Measurements from ENCODE around the gene POTEI. TPM values are rescaled to one million over a fixed set of nuclear protein-coding genes. Genes with fewer than 3 reads are reported as not detected.
"Not testable (repeated sequence)": the region's sequence is repeated elsewhere in the genome, so short reads cannot be mapped to it uniquely, and the experiment has no call there.

POTEI gene
- total RNA-seq, 1 experiment from 2014 or later = 1.2 TPM

GRCh38 chr2:130518516-130519106 is 9.5 kb upstream of the POTEI start:
- H3K9me2 ChIP-seq (ENCODE audit: insufficient read depth); POLR2A ChIA-PET; intact Hi-C loops (cut with micrococcal nuclease); H3K9me3 ChIP-seq (ENCODE audit: control insufficient read depth in 1 of 2, insufficient read depth in 1 of 2, low read depth in 1 of 2, low read length in 2 of 2); H3K4me2 ChIP-seq (ENCODE audit: low read length); H3K79me2 ChIP-seq (ENCODE audit: insufficient read depth, low read length); ATAC-seq; CTCF ChIA-PET; H4K20me1 ChIP-seq (ENCODE audit: insufficient read depth); H2AFZ ChIP-seq (ENCODE audit: low read depth, low read length, poor library complexity, severe bottlenecking); H3K27me3 ChIP-seq (ENCODE audit: insufficient read depth, low read length); DNase-seq (ENCODE audit: low read depth, low spot score); H3K4me3 ChIP-seq (replicated peaks in 1 of 2; ENCODE audit: low read depth in 1 of 2, low read length in 2 of 2); RAD21 ChIA-PET (ENCODE audit: low non-redundant PET in 1 of 2, low total read pairs in 2 of 2, uncharacterized antibody in 2 of 2, unreplicated experiment in 2 of 2); BruUV-seq (replicated peaks); H3K27ac ChIP-seq (ENCODE audit: low read depth, low read length); H3K4me1 ChIP-seq (ENCODE audit: control insufficient read depth in 1 of 2, insufficient read depth in 2 of 2, low read length in 2 of 2); H3K9ac ChIP-seq (ENCODE audit: low read length); H3K36me3 ChIP-seq (ENCODE audit: control insufficient read depth in 1 of 2, insufficient read depth in 2 of 2, low read length in 2 of 2): not testable (repeated sequence)

GRCh38 chr2:130511747-130512451 is 2.8 kb upstream of the POTEI start:
- RAD21 ChIA-PET (ENCODE audit: low non-redundant PET in 1 of 2, low total read pairs in 2 of 2, uncharacterized antibody in 2 of 2, unreplicated experiment in 2 of 2); CTCF ChIA-PET; intact Hi-C loops (cut with micrococcal nuclease): not testable (repeated sequence)

GRCh38 chr2:130510807-130511746 is 1.9 kb upstream of the POTEI start:
- POLR2A ChIA-PET; H3K4me1 ChIP-seq (ENCODE audit: control insufficient read depth in 1 of 2, insufficient read depth in 2 of 2, low read length in 2 of 2); H4K20me1 ChIP-seq (ENCODE audit: insufficient read depth); H3K4me3 ChIP-seq (replicated peaks in 1 of 2; ENCODE audit: low read depth in 1 of 2, low read length in 2 of 2); H3K9ac ChIP-seq (ENCODE audit: low read length); H3K9me2 ChIP-seq (ENCODE audit: insufficient read depth); H3K9me3 ChIP-seq (ENCODE audit: control insufficient read depth in 1 of 2, insufficient read depth in 1 of 2, low read depth in 1 of 2, low read length in 2 of 2); H3K27ac ChIP-seq (ENCODE audit: low read depth, low read length); H3K79me2 ChIP-seq (ENCODE audit: insufficient read depth, low read length); H2AFZ ChIP-seq (ENCODE audit: low read depth, low read length, poor library complexity, severe bottlenecking); BruUV-seq (replicated peaks); H3K27me3 ChIP-seq (ENCODE audit: insufficient read depth, low read length); H3K4me2 ChIP-seq (ENCODE audit: low read length); CTCF ChIA-PET; RAD21 ChIA-PET (ENCODE audit: low non-redundant PET in 1 of 2, low total read pairs in 2 of 2, uncharacterized antibody in 2 of 2, unreplicated experiment in 2 of 2); H3K36me3 ChIP-seq (ENCODE audit: control insufficient read depth in 1 of 2, insufficient read depth in 2 of 2, low read length in 2 of 2); DNase-seq (ENCODE audit: low read depth, low spot score); intact Hi-C loops (cut with micrococcal nuclease): not testable (repeated sequence)
- peak; percentile 69; the same call in 1 of the 2 replicates for ATAC-seq

More at GRCh38 chr2:130511747-130512451, 2.8 kb upstream of the POTEI start:
- H3K9me2 ChIP-seq (ENCODE audit: insufficient read depth); POLR2A ChIA-PET; BruUV-seq (replicated peaks); H4K20me1 ChIP-seq (ENCODE audit: insufficient read depth); H3K4me1 ChIP-seq (ENCODE audit: control insufficient read depth in 1 of 2, insufficient read depth in 2 of 2, low read length in 2 of 2); H3K27ac ChIP-seq (ENCODE audit: low read depth, low read length); H3K4me3 ChIP-seq (replicated peaks in 1 of 2; ENCODE audit: low read depth in 1 of 2, low read length in 2 of 2); H2AFZ ChIP-seq (ENCODE audit: low read depth, low read length, poor library complexity, severe bottlenecking); H3K4me2 ChIP-seq (ENCODE audit: low read length); H3K79me2 ChIP-seq (ENCODE audit: insufficient read depth, low read length); H3K36me3 ChIP-seq (ENCODE audit: control insufficient read depth in 1 of 2, insufficient read depth in 2 of 2, low read length in 2 of 2); H3K27me3 ChIP-seq (ENCODE audit: insufficient read depth, low read length); H3K9ac ChIP-seq (ENCODE audit: low read length); DNase-seq (ENCODE audit: low read depth, low spot score); H3K9me3 ChIP-seq (ENCODE audit: control insufficient read depth in 1 of 2, insufficient read depth in 1 of 2, low read depth in 1 of 2, low read length in 2 of 2); ATAC-seq: not testable (repeated sequence)

GRCh38 chr2:130491073-130491472 is 18.1 kb downstream of the POTEI start:
- CTCF ChIA-PET = not testable (repeated sequence)

More at GRCh38 chr2:130491073-130491472, 18.1 kb downstream of the POTEI start:
- RAD21 ChIA-PET (ENCODE audit: low non-redundant PET in 1 of 2, low total read pairs in 2 of 2, uncharacterized antibody in 2 of 2, unreplicated experiment in 2 of 2); H3K9ac ChIP-seq (ENCODE audit: low read length); H3K27ac ChIP-seq (ENCODE audit: low read depth, low read length); ATAC-seq; H4K20me1 ChIP-seq (ENCODE audit: insufficient read depth); BruUV-seq (replicated peaks); H3K9me3 ChIP-seq (ENCODE audit: control insufficient read depth in 1 of 2, insufficient read depth in 1 of 2, low read depth in 1 of 2, low read length in 2 of 2); POLR2A ChIA-PET; H3K9me2 ChIP-seq (ENCODE audit: insufficient read depth); H2AFZ ChIP-seq (ENCODE audit: low read depth, low read length, poor library complexity, severe bottlenecking); H3K4me1 ChIP-seq (ENCODE audit: control insufficient read depth in 1 of 2, insufficient read depth in 2 of 2, low read length in 2 of 2); H3K27me3 ChIP-seq (ENCODE audit: insufficient read depth, low read length); H3K79me2 ChIP-seq (ENCODE audit: insufficient read depth, low read length); H3K4me3 ChIP-seq (replicated peaks in 1 of 2; ENCODE audit: low read depth in 1 of 2, low read length in 2 of 2); H3K4me2 ChIP-seq (ENCODE audit: low read length); intact Hi-C loops (cut with micrococcal nuclease); H3K36me3 ChIP-seq (ENCODE audit: control insufficient read depth in 1 of 2, insufficient read depth in 2 of 2, low read length in 2 of 2); DNase-seq (ENCODE audit: low read depth, low spot score): not testable (repeated sequence)

Measured in HCT116 (cell line).